ENCODE measurements around the gene SZRD1. TPM values are rescaled to one million over a fixed set of nuclear protein-coding genes. Genes with fewer than 3 reads are reported as not detected.
A peak's percentile ranks its signal among the peaks of the same experiment; 100 is the strongest.

SZRD1 gene
- total RNA-seq, 4 donors from 2014 or later = 24.4 to 126 (median 47.2) TPM

DNA sequence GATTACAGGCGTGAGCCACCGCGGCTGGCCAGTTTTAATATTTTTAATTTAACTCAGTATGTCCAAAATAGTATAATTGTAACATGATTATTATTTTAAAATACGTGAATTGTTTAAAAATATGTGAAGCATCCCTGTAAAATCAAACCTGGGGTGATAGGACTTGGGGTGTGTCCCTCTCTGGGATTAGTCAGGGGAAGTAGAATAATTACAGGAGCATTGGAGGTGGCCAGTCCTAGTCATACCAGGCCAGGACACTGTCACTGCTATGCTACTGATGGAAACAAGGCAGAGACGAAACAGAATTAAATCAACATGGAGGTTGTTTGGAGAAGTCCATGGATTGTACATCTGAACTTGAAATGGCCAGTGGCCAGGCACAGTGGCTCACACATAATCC, 16.8 kb downstream of the SZRD1 start:
- intact Hi-C loops (cut with DNase I; ENCODE audit: low total_unique reads) = no loop called here
- Histone ChIP-seq H3K27me3 (no peaks in the 10 kb centered on the region), H3K36me3 (no peaks in the 10 kb centered on the region), H3K27ac (no peak overlapping the region), H3K4me3 (no peak overlapping the region), H3K9me3 (no peaks in the 10 kb centered on the region), H3K4me1 (peaks cover 22 to 23% of the 10 kb centered on the region in 2 donors)
- DNase-seq = no peak
- TF ChIP-seq, protein P1, sequence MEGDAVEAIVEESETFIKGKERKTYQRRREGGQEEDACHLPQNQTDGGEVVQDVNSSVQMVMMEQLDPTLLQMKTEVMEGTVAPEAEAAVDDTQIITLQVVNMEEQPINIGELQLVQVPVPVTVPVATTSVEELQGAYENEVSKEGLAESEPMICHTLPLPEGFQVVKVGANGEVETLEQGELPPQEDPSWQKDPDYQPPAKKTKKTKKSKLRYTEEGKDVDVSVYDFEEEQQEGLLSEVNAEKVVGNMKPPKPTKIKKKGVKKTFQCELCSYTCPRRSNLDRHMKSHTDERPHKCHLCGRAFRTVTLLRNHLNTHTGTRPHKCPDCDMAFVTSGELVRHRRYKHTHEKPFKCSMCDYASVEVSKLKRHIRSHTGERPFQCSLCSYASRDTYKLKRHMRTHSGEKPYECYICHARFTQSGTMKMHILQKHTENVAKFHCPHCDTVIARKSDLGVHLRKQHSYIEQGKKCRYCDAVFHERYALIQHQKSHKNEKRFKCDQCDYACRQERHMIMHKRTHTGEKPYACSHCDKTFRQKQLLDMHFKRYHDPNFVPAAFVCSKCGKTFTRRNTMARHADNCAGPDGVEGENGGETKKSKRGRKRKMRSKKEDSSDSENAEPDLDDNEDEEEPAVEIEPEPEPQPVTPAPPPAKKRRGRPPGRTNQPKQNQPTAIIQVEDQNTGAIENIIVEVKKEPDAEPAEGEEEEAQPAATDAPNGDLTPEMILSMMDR (IDR thresholded peaks at IDR 0.05) = no peak
- no peak for TF ChIP-seq POLR2A (IDR thresholded peaks at IDR 0.05)

DNA sequence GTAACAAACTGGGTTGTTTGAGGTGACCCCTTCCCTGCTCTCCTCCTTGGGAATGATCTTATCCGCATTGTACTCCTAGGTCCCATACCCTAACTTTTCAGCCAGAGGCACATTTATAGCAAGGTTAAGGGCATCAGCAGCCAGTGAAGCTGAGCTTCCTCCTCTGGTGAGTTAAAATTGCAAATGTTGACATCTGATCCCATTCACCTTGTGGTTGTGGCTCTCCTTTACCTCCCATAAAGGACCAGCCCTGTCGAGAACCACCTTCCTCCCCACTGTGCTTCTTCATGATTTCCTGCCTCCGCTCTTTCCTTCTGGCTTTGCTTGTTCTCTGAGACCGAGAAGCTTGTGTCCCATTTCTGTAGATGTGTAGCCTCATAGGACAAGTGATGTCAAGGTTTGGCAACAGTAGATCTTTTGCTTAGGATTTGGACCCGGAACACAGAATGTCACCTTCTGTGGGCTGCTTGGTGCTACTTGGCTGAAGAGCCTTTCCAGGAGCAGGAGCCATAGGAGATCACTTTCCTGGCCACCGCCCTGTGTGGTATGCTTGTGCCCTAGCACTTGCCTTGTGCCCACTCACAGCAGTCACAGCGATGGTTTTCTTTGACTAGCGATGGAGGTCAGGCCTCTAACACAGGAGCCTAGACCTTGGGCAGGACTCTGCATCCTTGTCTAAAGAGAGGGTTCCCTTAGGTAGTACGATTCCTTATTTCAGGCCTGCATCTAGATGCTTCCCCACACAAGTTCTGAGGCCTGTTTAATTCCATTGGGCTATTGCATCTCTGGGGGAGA, 18.8 kb downstream of the SZRD1 start:
- Histone ChIP-seq H3K4me1 (peaks cover 22 to 23% of the 10 kb centered on the region in 2 donors), H3K9me3 (no peaks in the 10 kb centered on the region), H3K27me3 (no peaks in the 10 kb centered on the region), H3K4me3 (no peak overlapping the region), H3K36me3 (no peaks in the 10 kb centered on the region), H3K27ac (peak overlapping the region; percentile 70 to 79)
- no peak for TF ChIP-seq POLR2A (IDR thresholded peaks at IDR 0.05)
- TF ChIP-seq, protein P1 (IDR thresholded peaks at IDR 0.05) = no peak
- intact Hi-C loops (cut with DNase I; ENCODE audit: low total_unique reads) = no loop called here
- no peak for DNase-seq

- Histone ChIP-seq H3K4me1 (peaks cover 22 to 23% of the 10 kb centered on the region in 2 donors), H3K4me3 (no peak overlapping the region), H3K9me3 (no peaks in the 10 kb centered on the region), H3K27me3 (no peaks in the 10 kb centered on the region), H3K27ac (peak overlapping the region; percentile 70 to 79), H3K36me3 (no peaks in the 10 kb centered on the region)
- no peak for DNase-seq
- intact Hi-C loops (cut with DNase I; ENCODE audit: low total_unique reads) = no loop called here
- TF ChIP-seq POLR2A (IDR thresholded peaks at IDR 0.05) = no peak
- TF ChIP-seq, protein P1 (IDR thresholded peaks at IDR 0.05) = no peak
These were observed 19.5 kb downstream of the SZRD1 start for GRCh38 chr1:16386454-16387113.

DNA sequence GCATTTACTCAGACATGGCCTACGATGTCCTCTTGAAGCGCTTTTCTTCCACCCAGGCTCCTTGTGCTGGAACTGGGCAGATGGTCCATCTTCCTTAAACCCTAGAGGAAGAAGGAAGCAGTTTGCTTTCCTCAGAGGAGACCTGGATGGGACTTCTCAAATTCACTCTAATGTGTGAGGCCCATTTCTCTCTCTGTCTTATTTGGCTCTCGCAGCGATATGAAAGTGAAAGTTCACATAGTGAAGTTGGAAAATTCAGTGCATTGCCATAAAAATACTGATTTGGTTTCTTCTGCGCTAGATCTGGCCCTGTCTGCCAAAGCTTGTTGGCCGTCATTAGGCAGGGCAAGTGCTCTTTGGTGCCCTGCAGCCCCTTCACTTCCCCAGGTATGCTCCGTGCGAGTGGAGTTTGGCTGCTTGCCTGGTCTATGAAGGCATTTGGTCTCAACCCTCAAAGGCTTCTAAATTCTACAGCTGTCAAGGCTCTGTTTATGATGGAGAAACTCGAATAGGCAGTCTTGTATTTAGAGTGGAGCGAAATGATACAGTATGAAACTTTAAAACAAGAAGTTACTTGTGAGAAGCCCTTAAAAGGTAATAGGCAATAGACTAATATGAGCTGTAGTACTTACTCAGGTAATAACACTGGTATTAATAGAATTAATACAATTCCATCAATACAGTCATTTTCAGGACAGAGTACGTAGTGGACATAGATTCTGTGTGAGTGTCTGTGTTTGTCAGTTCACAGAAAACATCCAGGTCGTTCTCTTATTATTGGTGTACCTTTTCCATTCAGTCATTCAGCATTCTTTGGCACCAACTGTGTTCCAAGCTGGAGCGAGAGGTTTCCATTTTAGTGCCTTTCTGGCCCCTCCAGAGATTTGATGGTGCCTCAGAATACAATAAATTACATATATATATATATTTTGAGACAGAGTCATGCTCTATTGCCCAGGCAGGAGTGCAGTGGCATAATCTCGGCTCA, 20.5 kb downstream of the SZRD1 start:
- Histone ChIP-seq H3K27me3 (no peaks in the 10 kb centered on the region), H3K9me3 (no peaks in the 10 kb centered on the region), H3K4me1 (peaks cover 27 to 30% of the 10 kb centered on the region in 2 donors), H3K27ac (peak overlapping the region; percentile 70 to 79), H3K4me3 (peak overlapping the region; percentile 18 to 25), H3K36me3 (no peaks in the 10 kb centered on the region)
- no peak for DNase-seq
- TF ChIP-seq, protein P1 (IDR thresholded peaks at IDR 0.05) = no peak
- TF ChIP-seq POLR2A (IDR thresholded peaks at IDR 0.05) = no peak
- intact Hi-C loops (cut with DNase I; ENCODE audit: low total_unique reads) = no loop called here

Measured in uterus (tissue), 4 donors.